HG03097 (cell line): ENCODE measurements around the gene BPIFA1.

Experiments used
- ATAC-seq: cut with Tn5 transposase; IDR thresholded peaks from one replicate; pipeline ENCODE4 v1.9.1; 2021; ENCODE audit not compliant: unreplicated experiment, low FRiP score

The BPIFA1 gene

DNA sequence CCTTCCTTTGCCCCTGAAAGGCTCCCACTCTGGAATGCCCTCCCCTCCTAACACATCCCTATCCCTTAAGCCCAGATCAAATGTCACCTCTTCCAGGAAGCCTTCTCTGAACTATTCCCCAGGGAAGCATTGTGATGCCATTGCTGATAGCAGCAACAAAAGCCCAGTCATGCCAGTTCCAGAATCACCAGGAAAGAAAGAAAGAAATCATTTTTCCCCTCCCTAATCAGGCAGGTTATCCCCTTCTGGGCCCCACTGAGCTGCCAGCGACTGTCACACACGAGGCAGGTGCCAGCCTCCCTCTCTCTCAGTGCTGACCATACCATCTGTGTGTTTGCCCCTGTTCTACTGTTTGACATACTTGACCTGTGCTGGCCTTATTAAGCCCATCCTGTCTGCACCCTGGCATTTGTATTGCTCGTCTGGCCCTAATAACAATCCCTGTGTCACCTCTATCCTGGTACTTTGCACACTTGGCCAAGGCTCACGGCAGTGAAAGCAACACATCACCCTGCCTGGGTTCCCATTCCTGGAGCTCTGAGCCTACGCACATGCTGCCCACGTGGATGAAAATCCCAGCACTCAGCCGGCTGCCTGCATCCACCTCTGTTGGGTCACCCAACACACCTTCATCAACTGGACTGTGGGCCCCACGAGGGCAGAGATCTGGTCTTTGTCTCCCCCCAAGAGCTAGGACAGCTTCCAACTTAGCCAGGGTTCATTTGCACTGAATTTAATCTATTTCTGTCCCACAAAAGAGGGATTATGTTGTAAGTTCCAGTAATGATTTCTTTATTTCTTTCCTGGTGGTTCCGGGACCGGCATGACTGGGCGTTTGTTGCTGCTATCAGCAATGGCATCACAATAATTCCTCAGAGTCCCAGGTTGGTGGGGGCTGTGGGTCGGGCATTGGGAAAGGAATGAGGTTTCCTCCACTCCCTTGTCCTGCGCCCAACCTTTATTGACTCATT lies 42.0 kb downstream of the BPIFA1 start:
- ATAC-seq = no peak

DNA sequence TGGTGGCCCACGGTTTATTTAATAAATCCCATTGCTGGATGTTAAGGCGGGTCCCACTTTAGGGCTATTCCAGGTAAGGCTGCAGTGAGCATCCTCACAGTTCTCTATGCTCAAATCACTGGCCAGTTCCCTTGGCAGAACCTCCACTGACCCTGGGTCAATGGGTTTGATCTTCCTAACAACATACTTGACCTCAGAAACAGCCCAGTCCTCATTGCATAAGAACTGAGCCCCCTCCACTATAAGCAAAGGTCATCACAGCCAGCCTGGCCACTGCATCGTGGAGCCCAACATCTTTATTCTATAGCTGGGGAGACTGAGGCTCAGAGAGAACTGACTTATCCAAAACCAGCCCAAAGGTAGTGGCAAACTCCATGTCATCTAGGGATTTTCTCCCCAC lies 42.9 kb downstream of the BPIFA1 start:
- no peak for ATAC-seq

GRCh38 chr20:33279261-33279910 lies 43.6 kb downstream of the BPIFA1 start:
- ATAC-seq = no peak

GRCh38 chr20:33280000-33280680 lies 44.3 kb downstream of the BPIFA1 start:
- no peak for ATAC-seq

DNA sequence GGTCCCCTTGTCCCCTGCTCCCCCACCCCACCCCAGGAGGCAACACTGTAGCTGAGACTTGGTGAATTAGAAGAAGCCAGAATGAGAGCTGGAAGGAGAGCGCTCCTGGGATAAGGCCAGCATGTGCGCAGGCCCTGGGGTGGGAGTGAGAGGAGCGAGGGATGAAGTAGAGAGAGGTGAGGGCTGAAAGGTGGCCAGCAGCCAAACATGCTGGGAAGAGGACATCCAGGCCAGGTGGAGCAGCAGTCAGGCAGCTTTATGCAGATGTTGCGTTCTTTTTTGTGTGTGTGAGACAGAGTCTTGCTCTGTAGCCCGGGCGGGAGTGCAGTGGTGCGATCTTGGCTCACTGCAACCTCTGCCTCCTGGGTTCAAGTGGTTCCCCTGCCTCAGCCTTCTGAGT lies 45.0 kb downstream of the BPIFA1 start:
- no peak for ATAC-seq

GRCh38 chr20:33281550-33282146 lies 45.9 kb downstream of the BPIFA1 start:
- no peak for ATAC-seq

DNA sequence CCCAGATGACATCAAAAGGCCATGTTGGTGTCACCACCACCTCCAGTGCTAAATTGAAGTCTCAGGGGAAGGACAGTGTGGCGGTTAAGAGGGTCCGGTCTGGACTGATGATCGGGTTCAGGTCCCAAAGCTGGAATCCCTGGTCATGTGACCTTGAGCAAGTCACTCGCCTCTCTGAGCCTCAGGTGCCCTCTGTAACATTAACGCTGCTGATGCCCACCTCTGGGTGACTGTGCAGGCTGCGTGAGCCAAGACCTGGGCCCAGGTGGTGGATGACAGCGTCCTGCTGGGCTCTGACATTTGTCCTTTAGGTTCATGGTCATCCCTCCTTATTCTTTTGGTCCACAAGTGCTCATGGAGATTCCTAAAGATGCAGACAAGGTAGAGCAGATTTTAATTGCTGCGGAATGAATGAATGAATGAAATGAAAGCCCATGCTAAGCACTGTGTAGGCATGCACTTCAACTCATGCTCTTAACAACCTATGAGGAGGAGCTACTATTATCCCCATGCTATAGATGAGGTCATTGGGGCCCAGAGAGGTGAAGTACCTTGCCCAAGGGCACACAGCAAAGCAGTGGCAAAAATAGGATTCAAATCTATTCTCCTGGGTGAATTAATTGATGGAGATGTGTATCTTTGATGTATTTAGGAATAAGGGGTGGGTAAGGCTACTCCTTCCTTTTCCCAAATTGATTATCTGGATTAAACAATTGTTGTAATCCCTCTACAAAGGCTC lies 46.6 kb downstream of the BPIFA1 start:
- no peak for ATAC-seq

GRCh38 chr20:33282991-33283555 lies 47.3 kb downstream of the BPIFA1 start, which contains the start of gene BPIFB1:
Gene BPIFB1 (plus strand): TSS chr20:33283214. CDS start chr20:33286074, 2,860 bp downstream.
- ATAC-seq = no peak

DNA sequence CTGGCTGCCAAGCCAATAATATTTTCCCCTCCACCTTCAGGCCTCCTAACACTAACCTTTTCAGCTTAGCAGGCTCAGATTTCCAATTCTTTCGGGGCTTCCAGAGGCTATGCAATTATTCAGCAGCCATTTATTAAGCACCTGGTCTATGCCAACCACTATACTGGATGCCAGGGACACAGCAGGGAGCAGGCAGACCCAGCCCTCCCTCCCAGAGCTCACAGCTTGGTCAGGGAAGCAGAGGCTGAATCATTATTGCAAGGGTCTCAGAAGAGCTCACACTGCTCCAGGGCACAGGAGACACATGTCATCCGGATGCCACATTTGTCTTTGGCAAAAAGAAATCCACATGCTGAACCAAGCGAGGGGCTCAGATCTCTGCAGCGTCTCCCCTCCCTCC lies 48.5 kb downstream of the BPIFA1 start:
- no peak for ATAC-seq

DNA sequence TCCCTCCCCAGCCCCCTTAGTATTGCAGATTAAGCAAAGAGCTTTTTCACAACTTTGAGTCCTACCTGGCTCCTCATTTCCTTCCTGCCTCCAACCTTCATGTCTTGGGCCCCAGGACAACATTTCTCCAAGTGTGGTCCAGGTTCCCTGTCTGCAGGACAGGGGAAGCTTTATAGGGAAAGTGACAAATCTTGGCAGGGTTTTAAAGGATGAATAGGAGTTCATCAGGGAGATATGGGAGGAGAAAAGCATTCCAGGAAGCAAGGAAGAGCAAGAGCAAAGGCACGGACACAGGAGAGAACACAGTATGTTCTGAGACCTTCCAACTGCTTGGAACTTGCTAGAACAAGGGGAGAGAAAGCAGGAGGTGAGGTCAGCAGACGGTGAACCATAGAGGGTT lies 49.1 kb downstream of the BPIFA1 start:
- no peak for ATAC-seq

- ATAC-seq = no peak
These were observed 50.2 kb downstream of the BPIFA1 start for GRCh38 chr20:33285861-33286495.

DNA sequence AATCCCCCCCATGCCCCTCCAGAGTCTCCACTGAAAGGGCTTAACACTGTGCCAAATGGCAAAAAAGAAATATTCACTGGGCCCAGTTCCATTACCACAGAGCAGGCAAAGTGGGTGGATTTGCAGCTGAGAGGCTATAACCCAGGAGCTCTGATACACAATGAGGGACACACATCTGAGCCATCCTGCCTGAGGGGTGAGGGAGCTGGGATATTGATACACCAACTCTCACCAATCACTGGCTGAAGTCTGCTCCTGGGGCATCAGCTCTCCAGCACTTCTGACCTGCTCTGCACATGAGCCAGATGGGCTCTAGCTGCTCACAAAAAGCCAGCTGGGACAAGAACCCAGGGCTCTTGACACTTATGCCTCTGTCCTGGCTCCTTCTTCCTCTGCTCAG lies 52.1 kb downstream of the BPIFA1 start:
- no peak for ATAC-seq

- no peak for ATAC-seq
These were observed 55.1 kb downstream of the BPIFA1 start for GRCh38 chr20:33290852-33291251.

DNA sequence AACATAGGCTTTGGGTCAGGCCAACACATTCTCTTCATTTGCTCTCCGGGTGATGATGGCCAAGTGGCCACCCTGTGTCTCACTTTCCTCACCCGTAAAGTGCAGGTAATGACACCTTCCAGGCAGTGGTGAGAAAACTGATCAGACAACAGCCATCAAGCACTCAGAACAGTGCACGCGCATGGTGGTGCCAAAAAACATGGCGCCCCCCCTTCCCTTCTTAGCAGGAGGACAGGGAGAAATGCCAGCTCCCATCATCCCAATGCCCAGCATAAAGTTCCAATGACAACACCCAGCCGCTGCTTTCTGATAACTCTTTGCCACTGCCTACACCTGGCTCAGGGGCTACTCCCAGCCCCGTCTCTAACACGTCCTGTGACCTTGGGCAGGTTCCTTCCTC lies 55.6 kb downstream of the BPIFA1 start:
- no peak for ATAC-seq

GRCh38 chr20:33291830-33292355 lies 56.1 kb downstream of the BPIFA1 start:
- no peak for ATAC-seq
